SU-DHL-6 (cell line): ENCODE measurements around the gene PRDM16.

ENCODE experiments used
- H2AFZ ChIP-seq: fragments of 200-600 bp; sonication (generic); 2 replicates; pipeline ENCODE4 v1.6.1; 2014; ENCODE audit warnings: low read depth, mild to moderate bottlenecking, moderate library complexity, mixed read lengths, antibody characterized with exemption, low read length; ENCODE audit not compliant: severe bottlenecking
- H3F3A ChIP-seq: fragments of 200-600 bp; shearing (Covaris generic); 2 replicates; pipeline ENCODE4 v1.6.0; 2016; ENCODE audit warnings: antibody characterized with exemption, mild to moderate bottlenecking; ENCODE audit not compliant: insufficient read depth
- H3K27ac ChIP-seq: fragments of 200-600 bp; sonication (generic); 2 replicates; pipeline ENCODE4 v1.5.1; 2016; ENCODE audit warnings: low read depth, mild to moderate bottlenecking, low read length, moderate library complexity, mixed read lengths
- H3K27me3 ChIP-seq: fragments of 200-600 bp; sonication (generic), shearing (Covaris generic); 2 replicates; pipeline ENCODE4 v1.6.0; 2014; ENCODE audit warnings: mild to moderate bottlenecking, low read length
- H3K36me3 ChIP-seq: fragments of 200-600 bp; sonication (generic); 2 replicates; pipeline ENCODE4 v1.6.1; 2014; ENCODE audit warnings: mild to moderate bottlenecking, low read length, mixed read lengths
- H3K4me2 ChIP-seq: fragments of 300-600, 200-600 bp; shearing (Covaris generic), sonication (generic); 2 replicates; pipeline ENCODE4 v1.6.0; 2014; ENCODE audit warnings: low read length, low read depth, mild to moderate bottlenecking; ENCODE audit not compliant: poor library complexity, severe bottlenecking
- H3K4me3 ChIP-seq: fragments of 200-600 bp; sonication (generic); 2 replicates; pipeline ENCODE4 v1.5.1; 2014; ENCODE audit warnings: antibody characterized with exemption, low read length, mild to moderate bottlenecking, mixed read lengths; ENCODE audit not compliant: insufficient read depth, poor library complexity, severe bottlenecking
- H3K79me2 ChIP-seq: fragments of 200-600 bp; sonication (generic); 2 replicates; pipeline ENCODE4 v1.6.1; 2014; ENCODE audit warnings: mild to moderate bottlenecking, low read length, moderate library complexity; ENCODE audit not compliant: insufficient read depth
- H3K9ac ChIP-seq: fragments of 200-600 bp; sonication (generic); 2 replicates; pipeline ENCODE4 v1.7.0; 2014; ENCODE audit warnings: mild to moderate bottlenecking, low read length
- H3K9me2 ChIP-seq: fragments of 200-600 bp; sonication (generic); replicated peaks from 2 replicates; pipeline ENCODE4 v1.6.1; 2014; ENCODE audit warnings: low read length; ENCODE audit not compliant: insufficient read depth
- H3K9me3 ChIP-seq: fragments of 200-600 bp; sonication (generic); 2 replicates; pipeline ENCODE4 v1.6.1; 2014; ENCODE audit warnings: low read length, mixed read lengths; ENCODE audit not compliant: insufficient read depth
- H4K20me1 ChIP-seq: fragments of 200-600 bp; sonication (generic); 2 replicates; pipeline ENCODE4 v1.6.1; 2014; ENCODE audit warnings: low read depth, mild to moderate bottlenecking, antibody characterized with exemption, low read length, moderate library complexity, mixed read lengths
- EZH2phosphoT487 ChIP-seq: fragments of 200-600 bp; sonication (generic), shearing (Covaris generic); conservative IDR thresholded peaks from 2 replicates; pipeline ENCODE4 v1.6.1; 2018; ENCODE audit warnings: mild to moderate bottlenecking, antibody characterized with exemption, low read length, moderate library complexity, mixed read lengths
- TF ChIP-seq, protein P1 (sequence below): fragments of 200-600 bp; sonication (generic); IDR thresholded peaks from one replicate; pipeline ENCODE4 v1.5.1; 2017; ENCODE audit warnings: antibody characterized with exemption, mild to moderate bottlenecking, low read length, moderate library complexity; ENCODE audit not compliant: insufficient read depth, poor library complexity, severe bottlenecking

PRDM16 gene

DNA sequence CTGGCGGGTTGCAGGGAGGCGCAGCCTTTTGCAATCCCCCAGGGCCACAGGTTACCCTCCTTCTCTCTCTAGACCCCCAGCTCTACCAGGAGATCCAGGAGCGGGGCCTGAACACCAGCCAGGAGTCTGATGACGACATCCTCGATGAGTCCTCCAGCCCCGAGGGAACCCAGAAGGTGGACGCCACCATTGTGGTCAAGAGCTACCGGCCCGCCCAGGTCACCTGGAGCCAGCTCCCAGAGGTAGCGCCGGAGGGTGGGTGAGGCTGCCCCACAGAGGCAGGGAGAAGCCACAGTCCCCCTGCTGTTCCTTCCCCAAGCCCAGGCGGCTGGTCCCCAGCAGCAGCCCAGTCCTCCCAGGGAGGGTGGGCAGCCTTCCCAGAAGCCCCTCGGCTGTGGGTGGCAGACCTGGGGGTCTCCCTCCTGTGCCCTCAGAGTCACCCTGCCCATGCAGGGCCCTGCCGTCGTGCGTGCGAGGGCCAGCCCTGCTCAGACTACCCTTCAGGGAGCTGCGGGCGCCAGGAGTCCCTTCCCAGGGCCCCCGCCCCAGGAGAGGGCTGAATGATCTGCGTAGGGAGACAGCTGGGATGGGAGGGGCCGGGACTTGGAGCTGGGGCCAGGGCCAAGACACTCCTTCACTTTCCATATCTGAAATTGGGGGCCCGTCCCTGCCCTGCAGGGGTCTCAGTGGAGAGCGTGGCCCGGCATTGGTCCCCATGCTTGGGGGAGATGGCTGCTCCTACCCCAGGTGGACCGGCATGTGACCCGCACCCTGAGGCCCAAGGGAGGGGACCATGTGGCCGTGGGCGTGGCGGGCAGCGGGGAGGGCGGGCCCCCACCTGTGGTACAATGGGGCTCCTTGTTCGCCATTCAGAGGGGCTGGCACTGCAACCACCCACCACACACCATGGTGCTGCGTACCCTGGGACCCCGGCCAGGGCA, 398.4 kb downstream of the PRDM16 start:
- Histone ChIP-seq H4K20me1 (no peaks in the 10 kb centered on the region), H3K27ac (no peak overlapping the region), H3K9me2 (no peaks in the 10 kb centered on the region), H3K79me2 (no peaks in the 10 kb centered on the region), H3K4me2 (no peak overlapping the region), H2AFZ (no peak overlapping the region), H3K36me3 (no peaks in the 10 kb centered on the region), H3K9ac (no peak overlapping the region), H3K4me3 (no peak overlapping the region), H3F3A (no peaks in the 10 kb centered on the region), H3K27me3 (no peaks in the 10 kb centered on the region), H3K9me3 (no peaks in the 10 kb centered on the region)
- no peak for TF ChIP-seq EZH2phosphoT487
- TF ChIP-seq, protein P1, sequence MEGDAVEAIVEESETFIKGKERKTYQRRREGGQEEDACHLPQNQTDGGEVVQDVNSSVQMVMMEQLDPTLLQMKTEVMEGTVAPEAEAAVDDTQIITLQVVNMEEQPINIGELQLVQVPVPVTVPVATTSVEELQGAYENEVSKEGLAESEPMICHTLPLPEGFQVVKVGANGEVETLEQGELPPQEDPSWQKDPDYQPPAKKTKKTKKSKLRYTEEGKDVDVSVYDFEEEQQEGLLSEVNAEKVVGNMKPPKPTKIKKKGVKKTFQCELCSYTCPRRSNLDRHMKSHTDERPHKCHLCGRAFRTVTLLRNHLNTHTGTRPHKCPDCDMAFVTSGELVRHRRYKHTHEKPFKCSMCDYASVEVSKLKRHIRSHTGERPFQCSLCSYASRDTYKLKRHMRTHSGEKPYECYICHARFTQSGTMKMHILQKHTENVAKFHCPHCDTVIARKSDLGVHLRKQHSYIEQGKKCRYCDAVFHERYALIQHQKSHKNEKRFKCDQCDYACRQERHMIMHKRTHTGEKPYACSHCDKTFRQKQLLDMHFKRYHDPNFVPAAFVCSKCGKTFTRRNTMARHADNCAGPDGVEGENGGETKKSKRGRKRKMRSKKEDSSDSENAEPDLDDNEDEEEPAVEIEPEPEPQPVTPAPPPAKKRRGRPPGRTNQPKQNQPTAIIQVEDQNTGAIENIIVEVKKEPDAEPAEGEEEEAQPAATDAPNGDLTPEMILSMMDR, result no peak

DNA sequence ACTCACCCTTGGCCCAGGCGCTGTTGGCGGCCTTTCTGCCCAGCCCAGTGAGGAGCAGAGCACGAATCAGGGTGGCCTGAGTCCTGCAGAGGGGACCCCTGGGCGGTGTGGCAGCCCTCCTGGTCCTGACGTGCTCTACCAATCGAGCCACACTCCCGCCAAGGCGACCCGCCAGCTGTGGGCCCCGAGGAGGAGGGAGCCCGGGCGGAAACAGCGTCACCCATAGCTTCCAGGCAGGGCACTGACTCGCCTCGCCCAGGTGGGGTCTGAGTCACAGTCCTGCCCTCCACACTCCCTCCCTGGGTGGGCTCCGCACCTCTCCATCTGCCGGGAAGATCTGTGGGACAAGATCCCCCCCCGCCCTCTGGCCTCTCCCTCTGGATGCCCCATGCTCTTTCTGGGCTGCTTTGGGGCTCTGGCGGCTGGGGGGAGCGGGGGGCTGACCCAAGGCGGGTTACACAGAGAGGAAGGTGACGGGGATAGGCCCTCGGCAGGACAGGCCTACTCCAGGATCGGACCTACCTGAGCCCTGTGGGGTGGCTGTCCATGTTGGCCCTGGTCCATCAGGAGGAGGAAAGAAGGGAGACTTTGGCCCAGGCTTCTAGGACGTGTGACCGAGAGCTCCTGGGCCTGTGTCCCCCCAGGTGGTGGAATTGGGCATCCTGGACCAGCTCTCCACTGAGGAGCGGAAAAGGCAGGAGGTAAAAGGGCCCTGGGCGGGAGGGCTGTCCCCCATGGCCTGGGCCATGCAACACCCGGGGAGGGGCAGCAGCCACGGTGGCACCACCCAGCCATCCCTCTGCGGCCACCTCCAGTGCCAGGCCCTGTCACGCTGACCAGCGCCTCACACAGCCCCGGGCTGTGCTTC, 399.5 kb downstream of the PRDM16 start:
- Histone ChIP-seq H3K4me2 (no peak overlapping the region), H3K27me3 (no peaks in the 10 kb centered on the region), H3K79me2 (no peaks in the 10 kb centered on the region), H4K20me1 (no peaks in the 10 kb centered on the region), H3K36me3 (no peaks in the 10 kb centered on the region), H3K9me3 (no peaks in the 10 kb centered on the region), H2AFZ (no peak overlapping the region), H3K27ac (no peak overlapping the region), H3K9me2 (no peaks in the 10 kb centered on the region), H3K9ac (no peak overlapping the region), H3F3A (no peaks in the 10 kb centered on the region), H3K4me3 (no peak overlapping the region)
- no peak for TF ChIP-seq EZH2phosphoT487
- TF ChIP-seq, protein P1, result no peak

DNA sequence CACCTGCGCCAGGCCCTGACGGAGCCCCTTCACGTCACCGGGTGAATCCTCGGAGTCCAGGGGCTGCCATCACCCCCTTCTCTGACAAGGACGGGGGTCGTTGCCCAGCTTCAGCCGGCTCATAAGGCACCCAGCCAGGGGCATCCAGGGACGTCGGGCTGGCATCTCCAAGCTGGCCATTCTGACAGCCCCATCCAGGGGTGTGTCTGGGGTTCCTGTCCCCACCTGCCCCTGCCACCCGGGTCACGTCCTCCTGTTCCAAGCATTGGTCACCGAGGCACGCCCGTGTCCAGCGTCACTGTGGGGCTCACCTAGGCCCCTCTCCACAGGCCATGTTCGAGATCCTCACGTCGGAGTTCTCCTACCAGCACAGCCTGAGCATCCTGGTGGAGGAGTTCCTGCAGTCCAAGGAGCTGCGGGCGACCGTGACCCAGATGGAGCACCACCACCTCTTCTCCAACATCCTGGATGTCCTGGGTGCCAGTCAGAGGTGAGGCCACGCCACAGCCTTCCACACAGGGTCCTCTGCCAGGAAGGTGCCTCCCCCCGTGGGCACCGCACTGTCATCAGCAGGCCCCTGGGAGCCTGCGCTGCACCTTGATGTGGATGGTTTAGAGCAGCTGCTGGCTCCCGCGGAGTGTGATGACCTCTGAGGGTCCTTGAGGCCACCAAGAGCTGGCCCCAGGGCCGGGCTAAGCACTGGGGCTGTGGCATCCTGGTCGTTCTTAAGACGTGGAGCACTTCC, 400.3 kb downstream of the PRDM16 start:
- no peaks in the 10 kb centered on the region for H3F3A ChIP-seq
- no peak overlapping the region for H3K4me2 ChIP-seq
- TF ChIP-seq, protein P1, result no peak
- no peak for TF ChIP-seq EZH2phosphoT487
- no peak overlapping the region for H3K27ac ChIP-seq
- H3K79me2 ChIP-seq, result no peaks in the 10 kb centered on the region
- H3K4me3 ChIP-seq, result no peak overlapping the region
- H4K20me1 ChIP-seq, result no peaks in the 10 kb centered on the region
- no peak overlapping the region for H2AFZ ChIP-seq
- H3K9ac ChIP-seq, result no peak overlapping the region
- no peaks in the 10 kb centered on the region for H3K9me3 ChIP-seq
- no peaks in the 10 kb centered on the region for H3K9me2 ChIP-seq
- H3K27me3 ChIP-seq, result no peaks in the 10 kb centered on the region
- no peaks in the 10 kb centered on the region for H3K36me3 ChIP-seq
